ENCODE measurements around the gene F10.

The F10 gene

DNA sequence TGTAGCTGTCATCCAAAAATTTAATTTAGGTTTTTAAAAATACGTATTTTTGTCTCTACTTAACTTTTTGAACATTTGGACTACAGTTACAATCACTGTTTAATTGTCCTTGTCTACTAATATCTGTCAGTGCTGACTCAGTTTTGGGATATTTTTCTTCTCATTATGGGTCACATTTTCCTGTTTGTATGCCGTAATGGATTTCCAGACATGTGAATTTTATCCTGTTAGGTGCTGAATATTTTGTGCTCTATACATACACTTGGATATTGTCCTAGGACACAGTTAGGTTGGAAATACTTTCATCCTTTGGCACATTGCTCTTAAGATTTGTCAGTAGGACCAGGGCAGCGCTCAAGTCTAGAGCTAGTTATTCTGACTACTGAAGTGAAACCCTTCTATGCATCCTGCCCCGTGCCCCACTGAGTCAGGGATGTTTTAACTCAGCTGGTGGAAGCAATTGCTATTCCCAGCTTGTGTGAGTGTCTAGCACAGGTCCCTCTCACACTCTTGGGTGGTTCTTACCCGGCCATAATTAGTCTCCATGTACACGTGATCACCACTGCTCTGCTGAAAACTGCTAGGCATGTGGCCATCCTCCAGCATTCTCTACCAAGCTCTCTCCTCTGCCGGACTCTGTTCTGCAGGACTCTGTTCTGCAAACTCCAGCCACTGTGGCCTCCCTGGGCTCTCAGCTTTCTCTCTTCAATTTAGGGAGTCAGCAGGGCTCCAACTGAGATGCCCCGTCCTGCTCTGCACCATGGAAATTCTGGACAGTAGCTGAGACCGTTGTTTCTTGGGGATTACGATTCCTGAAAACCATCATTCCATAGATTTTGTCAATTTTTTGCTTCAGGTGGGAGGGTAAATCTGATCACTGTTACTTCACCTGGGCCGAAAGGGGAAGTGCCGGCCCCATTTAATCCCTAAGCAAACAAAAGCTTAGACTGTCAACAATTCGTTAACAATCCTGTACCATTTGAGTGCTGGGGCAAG is 47.0 kb downstream of the F10 start:
- DNase-seq (ENCODE audit: low read depth) = no peak

DNA sequence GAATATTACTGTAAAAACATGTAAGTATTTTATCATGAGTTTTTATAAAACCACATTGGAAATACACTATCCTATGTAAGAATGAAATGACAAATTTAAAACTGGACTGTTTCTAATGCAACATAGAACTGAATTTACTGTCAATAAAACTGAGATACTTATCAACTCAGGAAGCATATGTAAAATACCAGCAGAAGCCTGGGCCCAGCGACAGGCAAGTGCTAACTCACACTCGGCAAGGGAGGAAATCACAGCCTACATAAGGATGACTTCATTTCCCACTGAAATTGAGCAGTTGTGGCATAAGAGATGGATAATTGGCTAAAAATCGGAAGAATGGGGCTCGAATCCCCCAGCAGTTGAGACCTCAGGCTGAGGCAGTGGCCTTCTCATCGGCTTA is 47.9 kb downstream of the F10 start:
- no peak for DNase-seq (ENCODE audit: low read depth)

DNA sequence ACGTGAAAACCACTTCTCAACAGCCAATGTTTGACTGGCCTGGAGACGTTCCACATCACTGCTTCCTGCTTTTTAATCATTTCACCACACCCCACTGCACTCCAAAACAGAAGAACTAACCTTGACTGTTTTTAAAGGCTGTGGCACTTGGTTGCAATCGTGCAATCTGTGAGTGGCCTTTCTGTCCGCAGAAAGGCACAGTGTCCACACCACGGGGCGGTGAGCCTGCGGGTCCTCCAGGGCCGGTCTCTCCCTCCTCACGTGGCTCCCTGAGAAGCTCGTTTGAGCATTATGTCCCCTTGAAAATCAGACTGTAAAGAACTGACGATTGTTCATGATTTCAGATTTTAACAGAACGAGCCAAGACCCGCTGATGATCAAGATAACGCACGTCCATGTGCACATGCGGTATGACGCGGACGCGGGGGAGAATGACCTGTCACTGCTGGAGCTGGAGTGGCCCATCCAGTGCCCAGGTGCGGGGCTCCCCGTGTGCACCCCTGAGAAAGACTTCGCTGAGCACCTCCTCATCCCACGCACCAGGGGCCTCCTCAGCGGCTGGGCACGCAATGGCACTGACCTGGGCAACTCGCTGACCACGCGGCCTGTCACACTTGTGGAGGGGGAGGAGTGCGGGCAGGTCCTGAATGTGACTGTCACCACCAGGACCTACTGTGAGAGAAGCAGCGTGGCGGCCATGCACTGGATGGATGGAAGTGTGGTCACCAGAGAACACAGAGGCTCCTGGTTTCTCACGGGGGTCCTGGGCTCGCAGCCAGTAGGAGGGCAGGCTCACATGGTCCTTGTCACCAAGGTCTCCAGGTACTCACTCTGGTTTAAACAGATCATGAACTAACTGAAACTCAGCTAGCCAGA is 48.9 kb downstream of the F10 start:
- DNase-seq (ENCODE audit: low read depth) = no peak

DNA sequence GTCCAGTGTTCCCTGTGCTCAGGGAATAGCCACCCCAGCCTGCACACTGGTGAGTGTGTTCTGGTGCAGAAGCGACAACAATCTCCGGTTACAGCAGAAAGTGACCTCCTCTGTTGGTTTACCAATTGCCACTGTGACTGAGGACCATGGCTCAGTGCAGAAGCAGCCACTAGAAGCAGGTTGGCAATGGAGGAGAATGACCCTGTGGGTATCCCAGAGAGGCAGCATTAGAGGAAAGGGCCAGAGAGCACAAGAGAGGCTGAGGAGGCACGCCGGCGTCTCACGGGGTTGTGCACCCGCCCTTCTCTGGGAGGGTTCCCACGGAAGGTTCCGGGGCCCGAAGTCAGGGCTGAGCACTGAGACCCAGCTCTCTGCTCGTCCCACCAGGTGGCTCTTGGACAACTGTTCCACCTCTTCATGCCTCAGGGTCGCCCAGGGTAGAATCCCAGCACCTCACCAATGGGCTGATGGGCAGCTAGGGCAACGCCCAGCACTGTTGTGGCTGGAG is 49.9 kb downstream of the F10 start:
- DNase-seq (ENCODE audit: low read depth) = no peak

DNA sequence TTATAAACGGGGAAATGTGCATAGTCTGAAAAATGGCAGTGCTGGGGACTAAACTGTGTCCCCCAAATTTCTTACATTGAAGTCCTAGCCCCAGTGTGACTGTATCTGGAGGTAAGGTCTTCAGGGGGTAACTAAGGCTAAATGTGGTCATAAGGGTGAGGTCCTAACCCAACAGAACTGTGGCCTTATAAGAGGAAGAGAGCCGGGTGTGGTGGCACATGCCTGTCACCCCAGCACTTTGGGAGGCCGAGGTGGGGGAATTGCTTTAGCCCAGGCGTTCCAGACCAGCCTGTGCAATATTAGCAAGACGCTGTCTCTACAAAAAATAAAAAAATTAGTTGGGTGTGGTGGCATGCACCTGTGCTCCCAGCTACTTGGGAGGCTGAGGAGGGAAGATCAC is 53.7 kb downstream of the F10 start:
- DNase-seq (ENCODE audit: low read depth) = peak; percentile 53

DNA sequence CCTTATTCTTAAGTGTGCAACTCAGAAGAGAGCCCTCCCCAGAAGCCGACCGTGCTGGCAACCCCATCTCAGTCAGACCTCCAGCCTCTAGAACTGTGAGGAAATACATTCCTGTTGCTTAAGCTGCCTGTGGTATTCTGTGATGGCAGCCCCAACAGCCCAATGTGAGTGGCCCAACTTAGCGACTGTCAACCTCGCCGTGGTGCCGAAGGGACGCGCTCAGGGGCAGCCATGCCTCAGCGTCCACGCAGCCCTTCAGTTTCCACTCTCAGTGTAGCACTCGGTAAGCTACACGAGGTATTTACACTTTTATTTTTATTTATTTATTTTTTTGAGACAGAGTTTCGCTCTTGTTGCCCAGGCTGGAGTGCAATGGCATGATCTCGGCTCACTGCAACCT is 54.2 kb downstream of the F10 start:
- DNase-seq (ENCODE audit: low read depth) = no peak

GRCh38 chr13:113178070-113178895 is 55.7 kb downstream of the F10 start:
- DNase-seq (ENCODE audit: low read depth) = no peak

- no peak for DNase-seq (ENCODE audit: low read depth)
These were observed 56.2 kb downstream of the F10 start for GRCh38 chr13:113178896-113179167.

DNA sequence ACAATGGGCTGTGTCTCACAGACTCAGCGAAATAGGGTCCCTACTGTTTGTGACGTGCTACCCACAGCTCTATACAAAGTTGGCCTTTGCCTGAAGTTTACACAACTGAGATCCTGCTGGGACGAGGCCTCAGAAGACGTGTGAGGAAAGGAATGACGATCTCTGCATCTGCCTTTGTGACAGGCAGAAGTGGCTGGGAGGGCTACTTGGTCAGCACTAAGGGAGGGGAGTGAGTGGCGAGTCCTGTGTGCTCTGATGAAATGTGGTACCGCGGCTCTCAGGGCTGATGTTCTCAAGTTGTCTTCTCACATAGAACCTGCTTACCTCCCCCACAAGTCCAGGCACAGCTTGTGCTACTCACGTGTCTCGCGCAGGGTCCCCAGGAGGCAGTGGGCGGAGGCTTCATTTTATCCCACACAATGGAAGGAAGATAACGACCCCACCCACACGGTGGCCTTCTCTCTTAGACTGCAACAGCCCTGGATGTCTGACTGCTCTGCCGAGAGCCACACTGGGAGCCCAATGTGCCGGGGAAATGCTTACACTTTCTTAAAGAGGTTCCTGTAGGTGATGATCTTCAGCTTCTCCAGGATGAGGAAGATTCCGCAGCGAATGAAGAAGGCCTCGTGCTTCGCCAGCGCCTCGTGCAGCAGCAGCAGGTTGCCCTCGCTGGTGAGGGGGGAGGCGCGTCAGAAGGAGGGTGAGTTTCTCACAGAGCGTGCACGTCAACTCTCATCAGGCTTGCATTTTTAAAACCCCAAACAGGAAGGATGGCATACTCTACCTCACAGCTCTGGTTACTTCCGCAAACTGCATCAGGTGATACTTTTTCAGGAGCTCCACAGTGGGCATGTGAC is 57.0 kb downstream of the F10 start:
- DNase-seq (ENCODE audit: low read depth) = no peak

GRCh38 chr13:113182046-113182445 is 59.4 kb downstream of the F10 start:
- DNase-seq (ENCODE audit: low read depth) = no peak

DNA sequence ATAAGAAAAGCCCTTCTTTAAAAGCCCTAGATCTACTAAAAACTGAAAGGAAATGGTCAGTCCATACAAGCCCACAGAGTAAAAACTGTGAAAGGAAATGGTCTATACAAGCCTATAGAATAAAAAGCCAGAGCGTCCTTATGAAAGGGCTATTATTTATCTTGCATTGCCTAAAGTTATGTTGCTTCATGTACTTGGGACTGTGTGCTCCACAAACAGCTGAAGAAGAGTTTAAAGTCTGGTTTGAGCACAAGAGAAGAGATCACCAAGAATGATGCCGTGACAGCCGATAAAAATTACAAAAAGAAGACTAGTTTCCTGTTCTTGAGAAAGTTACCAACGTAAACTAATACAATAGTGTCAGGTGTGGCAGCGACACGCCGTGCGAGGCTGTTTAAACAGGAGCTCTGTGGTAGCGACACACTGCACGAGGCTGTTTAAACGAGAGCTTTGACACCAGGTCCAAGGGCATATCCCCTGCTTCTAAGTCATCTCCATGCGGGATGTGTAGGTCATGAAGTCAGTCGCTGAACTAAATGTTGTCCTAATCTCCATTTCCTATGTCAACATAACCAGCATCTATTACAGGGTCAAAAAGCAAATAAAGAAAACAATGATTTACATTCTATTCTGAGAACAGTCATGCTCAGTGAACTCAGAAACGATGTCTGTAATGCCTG is 61.0 kb downstream of the F10 start:
- DNase-seq (ENCODE audit: low read depth) = no peak

- no peak for DNase-seq (ENCODE audit: low read depth)
These were observed 62.2 kb downstream of the F10 start for GRCh38 chr13:113184568-113185440.

DNA sequence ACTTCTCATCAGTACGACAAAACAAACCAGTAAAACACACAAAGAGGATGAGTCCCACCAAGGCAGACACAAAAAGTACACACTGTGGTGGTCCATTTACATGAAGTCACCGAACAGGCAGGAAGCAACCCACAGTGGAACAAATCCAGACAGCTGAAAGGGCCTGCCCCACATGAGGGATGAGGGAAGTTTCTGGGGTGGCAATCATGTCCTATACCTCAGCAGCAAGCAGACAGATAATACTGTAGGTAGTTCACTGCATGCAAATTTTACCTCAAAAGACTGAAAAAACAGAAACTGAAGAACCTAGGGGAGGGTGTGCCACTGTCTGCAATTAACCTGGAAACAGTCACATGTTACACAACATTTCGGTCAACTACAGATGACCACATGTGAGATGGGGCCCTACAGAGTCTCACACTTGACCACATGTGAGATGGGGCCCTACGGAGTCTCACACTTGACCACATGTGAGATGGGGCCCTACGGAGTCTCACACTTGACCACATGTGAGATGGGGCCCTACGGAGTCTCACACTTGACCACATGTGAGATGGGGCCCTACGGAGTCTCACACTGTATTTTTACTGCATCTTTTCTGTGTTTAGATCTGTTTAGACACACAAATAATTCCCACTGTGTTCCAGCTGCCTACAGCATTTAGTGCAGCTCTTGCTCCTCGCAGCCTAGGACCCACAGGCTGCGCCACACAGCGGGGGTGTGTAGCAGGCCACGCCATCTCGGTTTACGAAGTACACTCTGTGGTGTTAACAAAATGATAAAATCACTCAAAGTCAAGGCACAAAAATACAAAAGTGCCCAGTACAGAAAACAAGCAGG is 63.7 kb downstream of the F10 start:
- no peak for DNase-seq (ENCODE audit: low read depth)

DNA sequence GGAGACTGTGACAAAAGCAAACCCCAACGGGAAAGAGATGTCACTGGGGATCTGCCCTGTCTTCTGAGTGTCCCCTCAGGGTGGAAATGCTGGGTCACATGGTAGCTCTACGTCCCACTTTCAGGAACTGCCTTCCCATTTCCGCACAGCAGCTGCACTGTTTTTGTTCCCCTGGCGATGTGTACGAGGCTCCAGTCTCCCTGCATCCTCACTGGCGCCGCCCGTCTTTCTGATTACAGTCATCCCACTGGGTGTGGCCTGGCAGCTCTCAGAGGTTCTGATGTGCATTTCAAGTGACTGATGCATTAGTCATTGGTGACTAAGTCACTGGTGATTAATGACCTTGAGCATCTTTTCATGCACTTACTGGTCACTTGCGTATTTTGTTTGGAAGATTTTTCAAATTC is 64.7 kb downstream of the F10 start:
- no peak for DNase-seq (ENCODE audit: low read depth)

DNA sequence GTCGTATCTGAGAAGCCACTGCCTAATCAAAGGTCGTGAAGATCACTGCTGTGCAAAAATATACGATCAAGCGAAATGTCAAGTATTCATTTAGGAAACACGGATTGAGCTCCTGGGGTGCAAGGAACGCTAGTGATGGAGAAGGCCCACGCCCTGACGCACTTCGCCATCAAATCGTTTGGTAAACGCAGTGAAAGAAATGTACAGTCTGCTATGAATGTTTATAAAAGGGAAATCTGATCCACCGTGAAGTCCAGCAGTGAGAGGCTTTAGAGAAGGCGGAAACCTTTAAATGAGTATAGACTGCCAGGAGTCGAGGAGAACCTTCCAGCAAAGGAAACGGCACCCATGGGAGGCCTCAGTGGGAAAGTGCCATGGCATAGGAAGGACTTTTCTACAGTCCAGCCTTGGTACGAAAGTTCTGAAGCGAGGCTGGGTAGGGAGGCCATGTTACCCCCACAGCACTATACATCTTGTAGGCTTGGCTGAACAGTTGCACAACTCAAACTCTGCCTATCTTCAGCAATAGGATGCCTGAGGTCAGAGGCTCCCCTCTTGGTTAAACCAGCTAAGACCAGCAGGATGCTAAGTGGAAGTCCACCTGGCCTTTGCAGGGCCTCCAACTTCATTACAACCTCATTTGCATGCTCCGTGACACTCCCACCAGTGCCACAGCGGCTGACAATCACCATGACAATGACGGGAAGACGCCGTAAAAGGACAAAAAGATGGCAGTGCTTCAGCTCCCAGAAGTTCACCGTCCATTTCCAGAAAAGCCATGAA is 65.5 kb downstream of the F10 start:
- DNase-seq (ENCODE audit: low read depth) = no peak

DNA sequence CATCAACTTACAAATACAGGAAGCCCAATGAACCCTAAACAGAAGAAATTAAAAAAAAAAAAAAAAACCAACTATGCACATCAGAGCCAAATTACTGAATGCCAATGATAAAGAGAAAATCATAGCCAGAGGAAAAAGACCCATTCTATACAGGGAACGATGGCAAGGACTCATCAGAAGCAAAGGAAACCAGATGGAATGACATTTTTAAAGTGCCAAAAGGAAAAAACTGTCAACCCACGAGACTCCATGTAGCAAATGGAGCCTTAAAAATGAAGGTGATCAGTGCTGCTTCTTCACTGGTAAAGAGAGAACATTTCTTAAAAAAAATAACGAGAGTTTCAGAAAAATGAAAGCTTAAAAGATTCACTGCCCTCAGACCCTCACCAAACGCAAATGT is 67.6 kb downstream of the F10 start:
- DNase-seq (ENCODE audit: low read depth) = no peak

DNA sequence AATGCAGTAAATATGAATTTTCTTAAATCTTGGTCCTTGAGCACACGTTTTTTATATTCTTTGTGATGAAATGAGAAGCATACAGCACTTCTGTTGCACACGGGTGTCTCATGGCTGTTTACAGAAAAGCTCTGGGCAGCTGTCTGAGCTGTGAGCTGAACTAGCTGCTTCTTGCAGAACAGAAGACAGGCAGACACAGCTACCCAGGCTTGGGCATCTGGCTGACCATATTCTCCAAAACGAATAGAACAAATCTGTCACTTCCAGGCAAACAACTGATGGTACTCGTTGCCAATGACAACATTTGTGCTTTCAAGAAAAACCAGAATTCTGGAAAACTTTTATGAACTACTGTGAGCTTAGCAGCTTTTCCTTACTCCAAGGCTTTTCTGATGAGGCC is 69.7 kb downstream of the F10 start:
- no peak for DNase-seq (ENCODE audit: low read depth)

DNA sequence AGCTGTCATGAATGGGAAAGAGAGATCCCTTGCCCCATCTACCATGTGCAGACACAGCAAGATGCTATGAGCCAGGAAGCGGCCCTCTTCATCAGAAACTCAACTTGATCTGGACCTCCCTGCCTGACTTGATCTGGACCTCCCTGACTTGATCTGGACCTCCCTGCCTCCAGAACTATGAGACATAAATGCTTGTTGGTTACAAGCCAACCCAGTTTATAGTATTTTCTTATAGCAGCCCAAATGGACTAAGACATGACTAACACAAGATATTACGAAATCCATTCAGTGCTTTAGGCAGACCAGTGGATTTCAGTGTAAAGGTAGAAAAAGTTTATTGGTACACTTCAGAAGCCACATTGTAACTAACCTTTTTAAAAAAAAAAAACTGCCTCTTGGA is 70.3 kb downstream of the F10 start:
- no peak for DNase-seq (ENCODE audit: low read depth)

Data from T-helper 22 cell (primary cell).